ENCODE measurements around the gene SEMA4A.
"Not testable (repeated sequence)": the region's sequence is repeated elsewhere in the genome, so short reads cannot be mapped to it uniquely, and the experiment has no call there.

DNA sequence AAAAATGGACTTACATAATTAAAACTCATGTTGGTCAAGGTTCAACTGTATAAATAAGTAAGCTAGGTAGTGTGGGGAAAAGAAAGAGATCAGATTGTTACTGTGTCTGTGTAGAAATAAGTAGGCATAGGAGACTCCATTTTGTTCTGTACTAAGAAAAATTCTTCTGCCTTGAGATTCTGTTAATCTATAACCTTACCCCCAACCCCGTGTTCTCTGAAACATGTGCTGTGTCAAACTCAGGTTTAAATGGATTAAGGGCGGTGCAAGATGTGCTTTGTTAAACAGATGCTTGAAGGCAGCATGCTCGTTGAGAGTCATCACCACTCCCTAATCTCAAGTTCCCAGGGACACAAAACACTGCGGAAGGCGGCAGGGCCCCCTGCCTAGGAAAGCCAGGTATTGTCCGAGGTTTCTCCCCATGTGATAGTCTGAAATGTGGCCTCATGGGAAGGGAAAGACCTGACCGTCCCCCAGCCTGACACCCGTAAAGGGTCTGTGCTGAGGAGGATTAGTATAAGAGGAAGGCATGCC is 28.1 kb downstream of the SEMA4A start:
- TF ChIP-seq, protein P1, sequence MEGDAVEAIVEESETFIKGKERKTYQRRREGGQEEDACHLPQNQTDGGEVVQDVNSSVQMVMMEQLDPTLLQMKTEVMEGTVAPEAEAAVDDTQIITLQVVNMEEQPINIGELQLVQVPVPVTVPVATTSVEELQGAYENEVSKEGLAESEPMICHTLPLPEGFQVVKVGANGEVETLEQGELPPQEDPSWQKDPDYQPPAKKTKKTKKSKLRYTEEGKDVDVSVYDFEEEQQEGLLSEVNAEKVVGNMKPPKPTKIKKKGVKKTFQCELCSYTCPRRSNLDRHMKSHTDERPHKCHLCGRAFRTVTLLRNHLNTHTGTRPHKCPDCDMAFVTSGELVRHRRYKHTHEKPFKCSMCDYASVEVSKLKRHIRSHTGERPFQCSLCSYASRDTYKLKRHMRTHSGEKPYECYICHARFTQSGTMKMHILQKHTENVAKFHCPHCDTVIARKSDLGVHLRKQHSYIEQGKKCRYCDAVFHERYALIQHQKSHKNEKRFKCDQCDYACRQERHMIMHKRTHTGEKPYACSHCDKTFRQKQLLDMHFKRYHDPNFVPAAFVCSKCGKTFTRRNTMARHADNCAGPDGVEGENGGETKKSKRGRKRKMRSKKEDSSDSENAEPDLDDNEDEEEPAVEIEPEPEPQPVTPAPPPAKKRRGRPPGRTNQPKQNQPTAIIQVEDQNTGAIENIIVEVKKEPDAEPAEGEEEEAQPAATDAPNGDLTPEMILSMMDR (conservative IDR thresholded peaks at IDR 0.05; ENCODE audit: low read length), result not testable (repeated sequence)
- not testable (repeated sequence) for TF ChIP-seq EZH2phosphoT487 (IDR thresholded peaks at IDR 0.05; ENCODE audit: borderline replicate concordance, low read depth, low read length)
